Ovary (tissue), 3 donors: ENCODE measurements around the gene S100B.

ENCODE experiments used
- EP300 ChIP-seq: sonication (generic); formaldehyde crosslinking; IDR thresholded peaks from one replicate; pipeline ENCODE4 v1.6.1; 2017; ENCODE audit warnings: antibody characterized with exemption
- POLR2A ChIP-seq: fragments of 450-650 bp; IDR thresholded peaks from one replicate; pipeline ENCODE4 v1.6.1; 2017; ENCODE audit warnings: antibody characterized with exemption, mild to moderate bottlenecking, moderate library complexity
- TF ChIP-seq, protein P1 (sequence below), 3 donors: fragments of 450-650 bp in 2 of 3; fragments of 200-600 bp in 1 of 3; IDR thresholded peaks; one replicate each; pipeline versions ENCODE4 v1.5.1 to v1.8.0; 2016 to 2022; ENCODE audit warnings: antibody characterized with exemption in 3 of 3, mild to moderate bottlenecking in 1 of 3
- donor health status: DM: no; HTN: no; CAD: no.

GRCh38 chr21:46554431-46555224 lies 50.3 kb downstream of the S100B start:
- TF ChIP-seq, protein P1, sequence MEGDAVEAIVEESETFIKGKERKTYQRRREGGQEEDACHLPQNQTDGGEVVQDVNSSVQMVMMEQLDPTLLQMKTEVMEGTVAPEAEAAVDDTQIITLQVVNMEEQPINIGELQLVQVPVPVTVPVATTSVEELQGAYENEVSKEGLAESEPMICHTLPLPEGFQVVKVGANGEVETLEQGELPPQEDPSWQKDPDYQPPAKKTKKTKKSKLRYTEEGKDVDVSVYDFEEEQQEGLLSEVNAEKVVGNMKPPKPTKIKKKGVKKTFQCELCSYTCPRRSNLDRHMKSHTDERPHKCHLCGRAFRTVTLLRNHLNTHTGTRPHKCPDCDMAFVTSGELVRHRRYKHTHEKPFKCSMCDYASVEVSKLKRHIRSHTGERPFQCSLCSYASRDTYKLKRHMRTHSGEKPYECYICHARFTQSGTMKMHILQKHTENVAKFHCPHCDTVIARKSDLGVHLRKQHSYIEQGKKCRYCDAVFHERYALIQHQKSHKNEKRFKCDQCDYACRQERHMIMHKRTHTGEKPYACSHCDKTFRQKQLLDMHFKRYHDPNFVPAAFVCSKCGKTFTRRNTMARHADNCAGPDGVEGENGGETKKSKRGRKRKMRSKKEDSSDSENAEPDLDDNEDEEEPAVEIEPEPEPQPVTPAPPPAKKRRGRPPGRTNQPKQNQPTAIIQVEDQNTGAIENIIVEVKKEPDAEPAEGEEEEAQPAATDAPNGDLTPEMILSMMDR (IDR thresholded peaks at IDR 0.05), result no peak
- TF ChIP-seq POLR2A (no peak), EP300 (no peak)
